ENCODE results near the gene PRKACA.

- no peak for TF ChIP-seq CTCF (IDR thresholded peaks at IDR 0.05; ENCODE audit: low read length)
- no peak for TF ChIP-seq EZH2phosphoT487 (IDR thresholded peaks at IDR 0.05; ENCODE audit: low read length)
- no peak for TF ChIP-seq EZH2 (optimal IDR thresholded peaks at IDR 0.05; ENCODE audit: low read depth, low read length)
Measured at GRCh38 chr19:14160017-14160703, 42.6 kb upstream of the PRKACA start.
